Measurements from ENCODE around the gene APOBEC3F. TPM values are rescaled to one million over a fixed set of nuclear protein-coding genes. Genes with fewer than 3 reads are reported as not detected.

APOBEC3F gene
- total RNA-seq, 1 experiment from 2014 or later, result 8.9 TPM

- H3K27me3 ChIP-seq (ENCODE audit: insufficient read depth, low read length), result no peaks in the 10 kb centered on the region
- H3K9me3 Mint-ChIP-seq, result no peaks in the 10 kb centered on the region; a peak in 1 of 5 replicates
- no peak overlapping the region for H3K4ac ChIP-seq (ENCODE audit: low read depth, low read length)
- no peak overlapping the region for H3K23ac ChIP-seq (ENCODE audit: insufficient read length, low read depth, low read length)
- no peak overlapping the region for H2AK5ac ChIP-seq (ENCODE audit: insufficient read length, low read length)
- H4K20me1 ChIP-seq (ENCODE audit: control insufficient read depth, insufficient read depth, insufficient read length), result peaks cover 2% of the 10 kb centered on the region
- H3K18ac ChIP-seq (ENCODE audit: insufficient read length, low read depth, low read length), result no peak overlapping the region
- H2BK15ac ChIP-seq (ENCODE audit: low read depth, low read length), result no peak overlapping the region
- H4K91ac ChIP-seq (ENCODE audit: insufficient read length, low read depth, low read length), result no peak overlapping the region
- no peak overlapping the region for H4K8ac ChIP-seq (replicated peaks; ENCODE audit: insufficient read length, low read depth, low read length)
- H3K79me2 ChIP-seq (ENCODE audit: insufficient read depth, low read length), result 0 out of 2 replicates have a peak, but pooled peaks cover 2% of the 10 kb centered on the region
- H3K56ac ChIP-seq (ENCODE audit: insufficient read length, low read depth, low read length), result no peak overlapping the region
- H3K79me1 ChIP-seq (ENCODE audit: insufficient read depth, low read depth, low read length, poor library complexity, severe bottlenecking), result no peaks in the 10 kb centered on the region
- H3K9ac ChIP-seq (ENCODE audit: extremely low read depth, insufficient read length, low read length), result no peak overlapping the region
- H2BK20ac ChIP-seq (ENCODE audit: low read depth, low read length, poor library complexity, severe bottlenecking), result no peak overlapping the region
- peaks cover 4% of the 10 kb centered on the region; the same call in 1 of the 2 replicates for H3K4me1 ChIP-seq (ENCODE audit: insufficient read depth, low read length)
- no peaks in the 10 kb centered on the region for H3K36me3 Mint-ChIP-seq (ENCODE audit: insufficient read depth in 1 of 3, low read depth in 3 of 3)
- no peak overlapping the region for H2BK120ac ChIP-seq (ENCODE audit: low read depth, low read length, poor library complexity, severe bottlenecking)
- no peak overlapping the region for H4K5ac ChIP-seq (ENCODE audit: insufficient read length, low read depth, low read length)
- H2AFZ ChIP-seq (ENCODE audit: low read length), result no peak overlapping the region
- H3K27ac Mint-ChIP-seq, result no peak overlapping the region
- H3K4me2 ChIP-seq (ENCODE audit: insufficient read depth, insufficient read length, low read length), result no peak overlapping the region
- H3K23me2 ChIP-seq (ENCODE audit: insufficient read length, low read depth, low read length, poor library complexity, severe bottlenecking), result no peaks in the 10 kb centered on the region
- no peak overlapping the region for H3K27ac ChIP-seq (ENCODE audit: insufficient read length, low read depth, low read length)
- H3K4me3 Mint-ChIP-seq, result no peak overlapping the region
- H2BK5ac ChIP-seq (ENCODE audit: insufficient read length, low read length), result no peak overlapping the region
- no peak overlapping the region for H2BK12ac ChIP-seq (ENCODE audit: insufficient read length, low read depth, low read length)
- H3K27me3 Mint-ChIP-seq (ENCODE audit: low read depth), result peaks cover 13% of the 10 kb centered on the region
- H3K9me3 ChIP-seq (ENCODE audit: control insufficient read depth, low read depth, low read length), result no peaks in the 10 kb centered on the region
- DNase-seq, result no peak
- no peak overlapping the region; the same call in 1 of the 2 replicates for H3K14ac ChIP-seq (ENCODE audit: insufficient read depth, low read length)
- H3K4me1 Mint-ChIP-seq, result peaks cover 9 to 26% of the 10 kb centered on the region in 2 experiments
- TF ChIP-seq CTCF (conservative IDR thresholded peaks at IDR 0.05), result no peak
- no CpG with 5 or more reads among the region's 15 CpGs for WGBS (ENCODE audit: extremely low coverage, insufficient read length, low lambda C conversion rate)
- H3T11ph ChIP-seq (ENCODE audit: low read length), result no peak overlapping the region
These were observed 49.9 kb downstream of the APOBEC3F start for GRCh38 chr22:39090426-39091064.

Data from H9 (cell line).